ENCODE measurements around the gene TP53BP2.

Gene TP53BP2

DNA sequence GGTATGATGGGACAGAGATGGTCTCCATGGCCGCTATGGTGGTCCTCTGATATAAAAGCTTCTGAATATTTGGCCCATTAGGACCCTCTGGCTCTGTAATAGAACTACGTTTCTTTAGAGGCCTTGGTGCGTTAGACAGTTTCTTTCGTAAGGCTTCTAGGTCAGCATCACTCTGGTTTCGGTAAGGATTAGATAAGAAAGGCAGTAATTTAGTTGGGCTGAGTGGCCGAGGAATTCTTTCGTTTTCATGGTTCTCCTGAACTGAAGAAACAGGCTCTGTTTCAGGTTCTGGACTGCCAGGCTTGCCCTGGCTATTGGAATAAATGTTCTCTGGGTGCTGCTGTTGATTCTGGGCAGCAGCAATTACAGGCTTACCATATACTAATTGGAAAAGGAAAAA lies 49.5 kb downstream of the TP53BP2 start:
- no peak for DNase-seq (ENCODE audit: low read depth)

DNA sequence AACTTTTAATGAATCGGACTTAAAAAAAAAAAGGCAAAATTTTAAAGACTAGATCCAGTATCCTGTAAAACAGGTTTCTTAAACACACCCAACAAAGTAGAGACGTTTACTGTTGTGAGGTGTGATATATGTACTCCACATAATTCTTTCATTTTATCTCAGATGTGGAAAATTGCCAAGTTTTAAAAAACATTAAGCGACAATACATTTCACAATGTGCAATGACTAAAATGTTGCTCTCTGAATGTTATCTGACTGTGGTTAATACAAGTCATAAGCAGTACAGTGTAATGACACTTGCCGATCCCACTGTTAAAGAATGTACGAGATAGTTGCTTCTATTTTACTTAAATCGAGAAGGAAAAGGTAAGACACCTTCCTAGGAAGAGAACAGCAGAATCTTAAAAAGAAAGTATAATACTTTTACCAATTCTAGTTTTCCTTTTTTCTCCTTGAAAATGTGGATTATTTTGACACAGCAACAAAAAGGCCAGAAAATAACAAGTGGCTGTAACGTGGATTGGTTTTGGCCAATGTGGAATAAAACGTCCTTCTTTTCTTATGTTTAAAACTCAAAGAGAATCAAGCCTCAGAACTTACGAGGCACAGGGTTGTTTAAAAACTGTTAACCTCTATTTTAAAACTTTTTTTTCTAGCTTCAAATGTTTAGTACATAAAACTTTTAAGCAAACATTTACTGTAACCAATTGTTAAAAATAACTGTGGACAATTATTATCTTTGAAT lies 51.4 kb downstream of the TP53BP2 start:
- no peak for DNase-seq (ENCODE audit: low read depth)

DNA sequence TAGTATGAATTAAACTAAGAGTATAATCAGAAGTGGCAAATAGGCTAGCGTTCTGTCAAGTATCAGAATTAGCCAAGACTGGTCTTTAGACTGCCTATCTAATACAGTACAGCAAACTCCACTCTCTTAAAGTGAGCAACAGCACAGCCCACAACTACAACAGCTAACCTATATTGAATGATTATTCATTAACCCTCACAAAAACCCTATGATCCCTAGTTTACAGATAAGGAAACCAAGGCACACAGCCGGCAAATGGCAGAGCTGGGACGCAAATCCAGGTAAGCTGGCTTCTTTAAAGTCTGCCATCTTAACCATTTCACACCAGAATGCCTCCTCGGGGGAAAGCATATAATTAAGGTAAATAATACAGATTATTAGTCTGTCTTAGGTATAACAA lies 52.0 kb downstream of the TP53BP2 start:
- DNase-seq (ENCODE audit: low read depth) = no peak

DNA sequence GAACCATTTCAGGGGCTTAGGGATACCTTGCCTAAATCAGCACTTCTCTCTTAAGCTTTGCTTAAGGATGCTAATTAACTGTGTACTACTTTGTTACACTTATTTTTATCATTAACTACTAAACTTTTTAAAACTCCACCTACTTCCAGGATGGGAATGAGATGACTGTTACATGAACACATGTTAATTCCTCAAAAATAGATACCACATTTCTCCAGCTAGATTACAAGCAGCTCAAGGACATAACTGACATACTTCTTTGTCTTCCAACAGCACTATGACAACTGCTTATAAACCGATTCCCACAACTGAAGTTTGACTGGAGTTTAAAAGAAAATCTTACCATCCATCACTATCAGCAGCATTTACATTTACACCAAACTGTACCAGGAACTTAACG lies 53.7 kb downstream of the TP53BP2 start:
- DNase-seq (ENCODE audit: low read depth) = no peak

DNA sequence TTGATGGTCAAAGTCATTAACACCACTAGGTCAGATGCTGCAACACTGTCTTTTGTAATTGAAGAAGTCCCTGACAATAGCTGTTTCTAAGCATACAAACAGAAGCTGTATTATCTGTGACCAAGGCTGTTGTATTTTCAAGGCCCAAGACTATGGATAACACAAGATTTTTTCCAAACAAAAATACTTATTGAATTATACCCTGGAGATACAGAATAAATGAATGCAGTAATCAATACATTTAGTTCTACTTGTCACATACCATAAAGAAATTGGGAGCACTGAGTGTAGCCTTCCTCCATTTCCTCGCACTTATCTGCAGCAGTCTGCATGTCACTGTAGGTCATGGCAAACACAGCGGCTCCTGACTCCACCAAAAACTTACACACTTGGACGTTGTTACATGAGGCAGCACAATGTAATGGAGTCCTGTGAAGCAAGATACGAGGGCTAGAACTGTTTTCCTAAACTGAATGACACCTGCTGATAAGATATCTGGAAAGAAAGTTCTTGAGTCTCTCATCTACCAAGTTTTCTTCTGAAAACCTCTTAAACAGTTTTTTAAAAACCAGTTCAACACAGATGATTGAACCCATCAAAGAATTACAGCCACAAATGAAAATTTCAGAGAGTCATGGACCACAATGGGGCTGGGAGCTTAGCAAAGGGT lies 56.9 kb downstream of the TP53BP2 start:
- no peak for DNase-seq (ENCODE audit: low read depth)

DNA sequence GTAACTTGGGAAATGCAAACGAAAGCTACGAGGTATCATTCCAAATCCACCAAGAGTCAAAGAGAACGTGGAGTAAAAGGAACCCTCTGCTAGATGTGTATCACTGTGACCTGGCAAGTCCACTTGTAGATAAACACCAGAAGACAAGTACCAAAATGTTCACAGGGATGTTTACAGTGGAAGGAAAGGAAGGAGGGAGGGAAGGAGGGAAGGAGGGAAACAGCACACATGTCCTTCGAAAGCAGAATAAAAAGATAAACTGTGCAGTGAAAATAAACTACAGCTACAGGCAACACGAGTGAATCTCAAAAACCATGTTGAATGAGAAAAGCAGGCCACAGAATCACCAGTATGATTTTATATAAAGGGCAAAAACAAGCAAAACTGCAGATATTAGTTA lies 59.9 kb downstream of the TP53BP2 start:
- no peak for DNase-seq (ENCODE audit: low read depth)

DNA sequence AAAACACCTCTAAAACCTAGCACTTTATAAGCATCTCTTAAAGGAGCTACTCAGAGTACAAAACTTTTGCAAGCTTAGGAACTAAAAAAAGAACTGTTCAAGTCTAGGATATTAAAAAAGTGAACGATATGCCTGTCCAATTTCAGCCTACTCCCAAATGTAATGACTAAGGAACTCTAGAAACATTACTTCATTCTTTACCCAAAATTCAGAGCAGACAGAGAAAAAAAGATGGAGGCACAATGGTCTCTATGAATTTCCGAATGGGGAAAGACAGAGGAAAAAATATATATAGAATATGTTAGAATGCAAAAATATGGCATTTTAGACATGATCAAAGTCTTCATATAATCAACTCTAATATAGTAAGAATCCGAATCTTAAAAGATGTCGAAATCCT lies 61.2 kb downstream of the TP53BP2 start:
- no peak for DNase-seq (ENCODE audit: low read depth)

DNA sequence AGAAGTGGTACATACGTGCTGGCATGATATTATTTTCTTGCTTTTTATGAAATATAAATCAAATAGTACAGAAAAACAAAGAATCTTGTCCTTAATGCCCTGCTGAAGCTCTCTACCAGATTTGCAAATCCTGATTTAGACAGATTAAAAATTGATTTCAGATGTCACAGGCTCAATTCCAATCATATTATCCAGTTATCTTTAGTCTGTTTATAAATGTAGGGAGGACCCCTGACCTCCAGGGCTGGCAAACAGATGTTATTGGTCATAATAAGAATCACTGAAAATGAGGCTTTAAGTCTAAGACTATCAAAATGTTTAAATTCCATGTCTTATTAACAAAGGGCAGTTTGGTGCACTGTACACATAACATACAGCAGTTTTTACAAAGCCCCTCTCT lies 62.1 kb downstream of the TP53BP2 start:
- DNase-seq (ENCODE audit: low read depth) = no peak

DNA sequence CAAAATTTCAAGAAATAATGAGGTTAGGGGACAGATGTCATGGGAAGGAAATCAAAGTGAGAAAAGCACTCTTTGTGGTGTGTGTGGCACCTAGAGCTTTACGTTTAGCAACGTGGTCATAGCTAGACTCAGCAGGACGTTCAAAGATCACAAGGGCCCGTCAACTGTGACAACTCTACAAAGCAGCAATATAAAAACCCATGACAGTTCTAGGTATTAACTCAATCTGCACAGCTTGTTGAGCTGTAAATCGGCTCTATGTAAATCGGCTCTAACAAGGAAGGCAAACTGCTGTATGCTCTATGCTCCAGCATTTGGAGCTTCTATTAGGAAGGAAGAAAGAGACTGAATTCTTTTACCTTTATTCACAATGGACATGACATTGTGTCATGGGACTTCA lies 64.8 kb downstream of the TP53BP2 start:
- DNase-seq (ENCODE audit: low read depth) = no peak

DNA sequence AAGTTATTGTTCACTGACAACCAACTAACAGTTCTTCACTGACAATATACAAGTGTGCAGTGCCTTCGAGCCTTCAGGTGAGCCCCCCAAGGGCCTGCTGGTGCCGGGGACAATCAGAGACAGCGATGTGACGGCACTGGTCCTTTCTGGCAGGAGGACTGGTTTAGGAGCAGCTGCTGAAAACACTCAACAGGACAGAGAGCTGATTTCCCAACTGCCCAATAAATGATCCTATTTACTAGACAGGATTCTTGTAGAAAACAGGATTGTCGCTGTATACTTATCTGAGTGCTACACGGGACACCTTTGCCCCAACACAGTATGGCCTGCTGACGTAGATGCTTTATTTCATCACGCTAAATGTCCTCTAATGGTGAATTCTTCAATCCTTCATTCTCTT lies 65.4 kb downstream of the TP53BP2 start:
- no peak for DNase-seq (ENCODE audit: low read depth)

DNA sequence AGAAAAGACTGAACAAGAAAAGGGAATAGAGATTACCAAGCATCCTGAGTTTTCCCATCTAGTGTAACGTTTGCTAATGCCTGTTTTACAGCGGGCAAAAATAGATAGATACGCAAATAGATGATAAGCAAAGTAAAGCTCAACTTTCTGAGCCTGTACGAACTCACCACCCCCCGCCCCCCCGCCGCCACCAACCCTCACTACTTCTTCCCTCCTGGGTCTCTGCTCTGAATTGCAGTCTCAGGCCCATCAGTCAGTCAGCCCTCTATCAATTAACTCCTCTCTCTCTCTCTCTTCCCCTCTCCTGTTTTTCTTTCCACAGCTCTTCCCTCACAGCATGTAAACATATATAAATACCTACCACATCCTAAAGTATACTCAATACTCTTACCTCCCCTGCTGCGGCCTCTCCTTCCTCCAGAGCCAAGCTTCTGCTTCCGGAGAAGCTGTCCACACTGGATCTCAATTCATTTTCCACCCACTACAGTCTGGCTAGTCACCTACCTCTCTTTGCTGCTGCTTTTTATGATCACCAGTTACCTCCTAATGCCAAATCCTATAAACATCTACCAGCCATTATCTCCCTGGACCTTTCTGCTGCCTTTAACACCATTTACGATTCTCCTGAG lies 68.8 kb downstream of the TP53BP2 start:
- DNase-seq (ENCODE audit: low read depth) = no peak

DNA sequence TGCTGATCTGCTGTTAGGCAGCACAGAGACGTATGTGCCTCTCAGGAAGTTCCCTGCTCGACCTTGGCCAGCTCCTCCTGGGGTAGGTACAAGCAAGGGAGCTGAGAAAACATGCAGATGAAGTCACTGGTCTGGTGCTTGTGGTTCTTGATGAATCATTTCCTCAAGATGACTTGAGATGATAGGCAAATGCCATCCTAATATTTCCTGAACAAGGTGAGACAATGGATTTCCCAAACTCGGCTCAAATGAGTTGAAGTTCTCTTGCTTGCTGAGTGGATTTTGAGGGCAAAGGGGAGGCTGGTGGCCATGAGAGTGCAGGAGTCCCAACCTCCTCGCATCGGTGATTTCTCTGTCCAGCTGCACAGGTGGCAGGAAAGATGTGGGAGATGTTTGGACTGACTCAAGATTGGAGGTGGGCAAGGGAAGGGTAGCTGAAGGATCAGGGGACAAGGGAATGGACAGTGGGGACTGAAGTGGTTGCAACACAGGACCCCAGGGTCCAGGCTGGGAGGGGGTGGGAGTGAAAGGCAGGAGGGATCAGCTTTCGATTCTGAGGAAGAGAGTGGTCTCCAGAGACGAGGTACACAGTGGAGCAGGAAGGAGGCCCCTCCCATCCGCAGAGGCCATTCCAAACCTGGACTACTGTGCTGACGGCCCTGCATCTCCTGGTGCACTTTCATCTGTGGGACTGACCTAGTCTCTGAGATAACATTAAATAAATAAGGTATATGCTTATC lies 69.5 kb downstream of the TP53BP2 start:
- DNase-seq (ENCODE audit: low read depth) = peak; percentile 35

DNA sequence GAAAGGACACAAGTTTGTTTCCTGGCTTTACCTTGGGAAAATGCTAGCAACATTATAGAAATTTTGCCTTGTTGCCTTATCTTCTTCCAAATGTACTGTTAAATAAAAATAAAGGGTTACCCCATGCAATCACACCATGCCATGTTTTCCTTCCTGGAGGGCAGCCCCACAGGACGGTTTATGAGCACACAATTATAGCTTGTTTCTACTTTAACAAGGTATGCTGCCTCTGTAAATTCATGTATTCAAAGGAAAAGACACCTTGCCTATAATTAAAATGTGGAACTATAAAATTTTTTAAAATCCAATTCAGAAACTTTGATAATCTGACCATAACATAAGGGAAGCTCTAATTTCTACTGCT lies 70.1 kb downstream of the TP53BP2 start:
- no peak for DNase-seq (ENCODE audit: low read depth)

DNA sequence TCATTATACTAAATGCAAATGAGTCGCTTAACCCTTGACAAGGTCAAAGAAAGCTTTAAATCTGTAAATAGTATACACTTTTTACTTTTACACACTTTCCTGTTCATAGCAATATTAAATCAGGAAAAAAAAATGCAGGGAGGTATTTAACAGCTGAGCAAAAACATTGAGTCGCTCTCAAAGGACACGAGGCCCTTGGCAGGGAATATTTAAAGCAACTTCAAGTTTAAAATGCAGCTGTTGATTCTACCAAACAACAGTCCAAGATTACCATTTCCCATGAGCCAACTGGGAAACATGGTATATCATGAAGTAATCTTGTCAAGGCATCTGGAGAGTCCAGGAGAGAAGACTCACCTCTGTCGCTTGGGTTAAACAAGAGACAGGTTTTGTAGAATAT lies 70.7 kb downstream of the TP53BP2 start:
- no peak for DNase-seq (ENCODE audit: low read depth)

DNA sequence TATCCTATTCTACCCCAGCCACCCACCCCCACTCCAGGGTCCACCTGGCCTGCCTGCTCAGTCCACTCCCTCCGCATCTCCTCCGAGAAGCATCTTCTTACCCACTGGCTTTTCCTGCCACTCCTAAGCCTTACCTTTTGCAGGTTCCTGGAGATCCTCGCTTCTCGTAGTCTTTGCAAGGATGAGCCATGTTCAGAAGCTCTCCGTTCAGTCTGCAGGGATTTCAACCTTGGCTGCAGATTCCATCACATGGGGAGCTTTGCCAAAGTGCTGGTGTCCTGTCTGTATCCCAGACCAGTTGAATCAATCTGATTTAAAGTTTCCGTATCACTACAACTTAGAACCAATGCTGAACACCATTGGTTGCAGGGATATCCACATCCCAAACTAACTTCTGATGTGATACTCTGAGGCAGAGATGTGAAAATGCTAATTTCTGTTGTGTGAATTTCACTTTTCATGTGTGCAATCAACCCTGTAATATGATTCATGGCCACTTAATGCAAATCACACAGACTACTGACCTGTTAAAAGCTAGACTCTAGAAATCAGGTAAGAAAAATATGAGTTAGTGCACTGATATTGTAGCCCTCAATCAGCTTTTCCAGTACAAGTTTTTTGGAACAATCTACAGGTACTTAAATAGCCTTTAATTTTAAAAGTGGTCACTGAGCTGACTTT lies 71.5 kb downstream of the TP53BP2 start:
- DNase-seq (ENCODE audit: low read depth) = no peak

DNA sequence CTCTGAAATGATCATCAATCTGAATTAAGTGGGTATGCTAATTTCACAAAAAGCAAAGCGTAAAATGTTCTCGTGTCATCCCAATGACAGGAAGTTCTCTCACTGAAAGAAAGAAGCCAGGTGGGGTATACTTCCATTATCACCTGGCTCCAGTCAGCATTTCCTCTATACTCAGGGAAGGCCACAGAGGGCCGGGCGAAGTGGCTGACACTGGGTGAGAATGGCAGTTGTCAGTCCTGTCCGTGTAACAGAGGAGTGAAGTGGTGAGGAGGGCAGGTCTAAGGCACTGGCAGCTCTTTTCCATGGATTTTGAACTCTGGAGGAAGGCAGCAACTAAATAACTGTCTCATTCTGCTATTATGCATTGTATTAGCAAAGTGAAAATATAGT lies 73.0 kb downstream of the TP53BP2 start:
- no peak for DNase-seq (ENCODE audit: low read depth)

DNA sequence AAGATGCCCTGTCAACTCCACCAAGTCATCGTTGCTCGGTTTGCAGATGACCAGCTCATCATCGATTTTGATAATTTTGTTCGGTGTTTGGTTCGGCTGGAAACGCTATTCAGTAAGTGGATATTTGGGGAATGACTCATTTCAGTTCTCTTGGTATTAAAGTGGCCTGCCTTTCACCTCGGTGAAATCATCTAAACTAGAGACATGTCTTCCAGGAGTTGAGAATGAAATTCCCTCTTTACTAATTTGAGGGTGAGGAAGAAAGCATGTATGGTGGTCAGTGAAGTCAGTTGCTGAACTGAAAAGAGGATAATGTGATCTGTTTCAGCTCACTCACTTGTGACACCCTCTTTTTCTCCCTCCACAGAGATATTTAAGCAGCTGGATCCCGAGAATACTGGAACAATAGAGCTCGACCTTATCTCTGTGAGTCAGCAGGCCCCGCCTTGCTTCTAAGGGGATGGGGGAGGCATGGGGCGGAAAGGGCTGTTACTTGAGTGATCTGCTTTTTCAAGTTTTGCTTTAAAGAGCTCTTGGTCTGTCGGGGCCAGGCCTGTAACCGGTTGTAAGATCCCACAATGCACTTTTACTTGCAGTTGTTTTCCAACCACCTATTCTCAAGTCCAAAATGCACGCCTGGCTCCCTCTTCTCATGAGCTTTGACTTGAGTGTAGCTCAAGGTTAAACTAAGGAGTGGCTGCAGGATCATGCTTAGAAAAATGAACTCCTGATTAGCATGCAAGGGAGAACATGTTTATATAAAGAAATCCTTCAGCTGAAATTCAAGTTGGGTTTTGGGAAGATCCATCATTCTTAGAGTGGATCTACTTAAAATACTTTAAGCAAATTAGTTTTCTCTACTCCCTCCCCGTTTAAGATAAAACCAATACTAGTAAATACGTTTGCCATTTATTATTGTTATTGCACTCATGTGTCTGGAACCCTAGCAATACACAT lies 73.7 kb downstream of the TP53BP2 start:
- DNase-seq (ENCODE audit: low read depth) = peak; percentile 81

DNA sequence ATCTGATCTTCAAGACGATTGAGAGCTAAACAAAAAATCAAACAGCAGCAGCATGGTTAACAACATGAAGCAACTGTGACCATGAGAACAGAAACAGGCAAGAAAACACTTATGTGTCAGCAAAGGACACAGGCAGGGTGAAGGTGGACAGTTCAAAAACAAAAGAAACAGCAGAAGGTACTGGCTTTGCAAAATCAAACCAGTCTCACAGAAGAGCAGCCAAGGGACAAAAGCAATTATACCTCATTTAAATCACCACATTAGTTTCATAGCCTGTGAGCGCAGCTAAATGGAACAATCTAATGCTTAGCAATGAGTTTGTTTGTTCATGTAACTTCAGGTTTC lies 74.3 kb downstream of the TP53BP2 start:
- DNase-seq (ENCODE audit: low read depth) = no peak

DNA sequence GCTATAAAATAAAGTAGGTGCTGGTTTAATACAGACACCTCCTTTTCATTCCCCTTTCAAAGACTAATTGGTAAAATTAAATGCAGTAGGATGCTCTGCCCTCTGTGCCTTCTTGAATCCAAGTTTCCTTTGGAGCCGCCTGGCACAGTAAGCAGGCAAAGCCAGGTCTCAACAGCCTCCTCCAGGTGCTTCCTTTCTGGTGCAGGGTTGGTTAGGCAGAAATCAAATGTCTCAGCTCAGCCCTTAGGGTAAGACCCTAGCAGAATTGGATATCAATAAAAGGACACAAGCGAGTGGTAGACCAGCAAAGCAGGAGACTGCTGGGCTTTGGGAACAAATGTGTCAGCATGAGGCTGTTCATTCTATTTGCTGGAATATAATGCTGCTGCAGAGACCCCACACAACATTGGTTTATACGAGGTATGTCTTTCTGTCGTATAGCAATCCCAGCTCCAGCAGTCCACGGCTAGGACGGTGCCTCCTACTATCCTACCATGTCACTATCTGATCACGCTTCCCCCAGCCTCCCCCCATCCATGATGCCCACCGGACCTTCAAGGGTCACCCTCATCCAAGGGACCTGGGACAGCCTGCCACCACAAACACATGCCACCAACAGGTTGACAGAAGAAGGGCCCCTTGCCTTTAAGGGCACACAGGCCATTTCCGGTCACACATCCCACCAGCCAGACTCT lies 75.0 kb downstream of the TP53BP2 start:
- DNase-seq (ENCODE audit: low read depth) = no peak

DNA sequence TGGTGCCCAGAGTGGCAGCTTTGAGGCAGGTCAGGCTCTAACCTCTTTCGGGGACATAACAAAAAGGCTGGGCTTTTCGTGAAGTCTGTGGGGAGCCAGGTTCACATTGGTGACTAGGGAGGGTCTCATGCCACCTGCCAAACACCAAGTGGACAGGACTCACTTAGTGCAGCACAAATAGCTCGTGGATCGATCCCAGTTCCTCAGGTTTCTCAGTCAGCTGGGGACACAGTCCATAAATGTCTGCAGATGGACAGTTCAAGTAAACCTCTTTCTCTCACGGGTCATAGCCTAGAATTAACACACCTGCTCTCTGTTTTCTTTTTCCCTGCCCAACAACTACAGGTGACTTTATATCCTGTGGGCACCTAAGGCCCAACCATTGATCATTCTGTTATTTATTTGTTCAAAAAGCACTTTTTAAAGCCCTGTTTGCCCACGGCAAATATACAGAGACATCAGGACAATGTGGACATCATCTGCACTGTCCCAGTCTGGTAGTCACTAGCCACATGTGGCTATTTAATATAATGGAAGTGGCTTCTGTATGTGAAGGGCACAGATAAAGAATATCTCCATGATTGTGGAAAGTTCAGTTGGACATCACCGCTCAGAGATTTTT lies 79.9 kb downstream of the TP53BP2 start:
- DNase-seq (ENCODE audit: low read depth) = no peak
